HG03175 (cell line): ENCODE measurements around the gene CCNL2.
"Not testable (repeated sequence)": the region's sequence is repeated elsewhere in the genome, so short reads cannot be mapped to it uniquely, and the experiment has no call there.

Source experiments
- ATAC-seq: cut with Tn5 transposase; IDR thresholded peaks from one replicate; pipeline ENCODE4 v1.9.1; 2021; ENCODE audit warnings: mild to moderate bottlenecking, moderate library complexity; ENCODE audit not compliant: unreplicated experiment

Gene CCNL2

GRCh38 chr1:1432951-1433803 is 34.0 kb upstream of the CCNL2 start:
- ATAC-seq = no peak

- no peak for ATAC-seq
Observed at GRCh38 chr1:1432274-1432950, 33.3 kb upstream of the CCNL2 start.

- ATAC-seq = no peak
Observed at GRCh38 chr1:1431845-1432273, 32.7 kb upstream of the CCNL2 start.

GRCh38 chr1:1430992-1431844 is 32.1 kb upstream of the CCNL2 start:
- ATAC-seq = no peak

GRCh38 chr1:1430114-1430982 is 31.2 kb upstream of the CCNL2 start:
- ATAC-seq = no peak

GRCh38 chr1:1429671-1430073 is 30.5 kb upstream of the CCNL2 start:
- no peak for ATAC-seq

GRCh38 chr1:1428967-1429366 is 29.8 kb upstream of the CCNL2 start:
- not testable (repeated sequence) for ATAC-seq

- ATAC-seq = no peak
Observed at GRCh38 chr1:1428174-1428573, 29.0 kb upstream of the CCNL2 start.

GRCh38 chr1:1427820-1428148 is 28.6 kb upstream of the CCNL2 start:
- ATAC-seq = no peak

GRCh38 chr1:1427106-1427819 is 28.1 kb upstream of the CCNL2 start:
- no peak for ATAC-seq

- no peak for ATAC-seq
Observed at GRCh38 chr1:1426496-1427105, 27.5 kb upstream of the CCNL2 start.

GRCh38 chr1:1425753-1426495 is 26.8 kb upstream of the CCNL2 start:
- no peak for ATAC-seq

- ATAC-seq = no peak
Observed at GRCh38 chr1:1425426-1425752, 26.3 kb upstream of the CCNL2 start.

GRCh38 chr1:1424707-1425106 is 25.6 kb upstream of the CCNL2 start:
- no peak for ATAC-seq

GRCh38 chr1:1423245-1423597 is 24.1 kb upstream of the CCNL2 start:
- ATAC-seq = no peak

- no peak for ATAC-seq
Observed at GRCh38 chr1:1422465-1423244, 23.5 kb upstream of the CCNL2 start.

- ATAC-seq = no peak
Observed at GRCh38 chr1:1421907-1422464, 22.9 kb upstream of the CCNL2 start.
